Ovary (tissue), 3 donors: Measurements from ENCODE around the gene CTCF.

Source experiments
- CTCF ChIP-seq, 3 donors: fragments of 450-650 bp in 2 of 3; fragments of 200-600 bp in 1 of 3; IDR thresholded peaks; one replicate each; pipeline versions ENCODE4 v1.5.1 to v1.8.0; 2016 to 2022; ENCODE audit warnings: antibody characterized with exemption in 3 of 3, mild to moderate bottlenecking in 1 of 3
- POLR2A ChIP-seq: fragments of 450-650 bp; IDR thresholded peaks from one replicate; pipeline ENCODE4 v1.6.1; 2017; ENCODE audit warnings: antibody characterized with exemption, mild to moderate bottlenecking, moderate library complexity
- donor health status: DM: no; HTN: no; CAD: no.

GRCh38 chr16:67549240-67549639 lies 13.1 kb upstream of the CTCF start:
- TF ChIP-seq CTCF (IDR thresholded peaks at IDR 0.05) = no peak
- no peak for TF ChIP-seq POLR2A
